Kidney (tissue), 14 donors: ENCODE measurements around the gene NOTCH4. TPM values are rescaled to one million over a fixed set of nuclear protein-coding genes. Genes with fewer than 3 reads are reported as not detected.

Experiments
- DNase-seq, 5 donors: peaks; one replicate each; pipeline ENCODE4 v3.0.0-alpha.2; 2013 to 2020
- FAIRE-seq: peaks from 2 replicates; lab custom pipeline; 2012; peaks lifted over from hg19 to GRCh38; lab: Jason Lieb, UNC
- H3K27ac ChIP-seq, 2 donors: one replicate each; pipeline ENCODE4 v1.7.0; 2013; ENCODE audit warnings: low read depth in 2 of 2, low read length in 2 of 2, inconsistent platforms in 1 of 2
- H3K27me3 ChIP-seq: one replicate; pipeline ENCODE4 v1.7.1; 2013; ENCODE audit warnings: low read length, inconsistent platforms; ENCODE audit not compliant: control insufficient read depth, insufficient read depth
- H3K36me3 ChIP-seq, 3 donors: one replicate each; pipeline versions ENCODE4 v1.7.0 to v1.7.1; 2013; ENCODE audit warnings: low read length in 3 of 3, control low read depth in 1 of 3, inconsistent platforms in 1 of 3; ENCODE audit not compliant: insufficient read depth in 3 of 3, control insufficient read depth in 2 of 3
- H3K4me1 ChIP-seq, 3 donors: one replicate each; pipeline versions ENCODE4 v1.7.0 to v1.7.1; 2013; ENCODE audit warnings: low read length in 3 of 3, inconsistent platforms in 1 of 3, low read depth in 1 of 3; ENCODE audit not compliant: control insufficient read depth in 2 of 3, insufficient read depth in 2 of 3
- H3K4me3 ChIP-seq, 3 donors: one replicate each; pipeline versions ENCODE4 v1.7.0 to v1.8.1; 2013; ENCODE audit warnings: low read length in 3 of 3, control low read depth in 1 of 3, inconsistent platforms in 1 of 3
- H3K9ac ChIP-seq, 3 donors: one replicate each; pipeline versions ENCODE4 v1.7.0 to v1.7.1; 2013; ENCODE audit warnings: low read length in 3 of 3, control low read depth in 1 of 3, inconsistent platforms in 1 of 3
- H3K9me3 ChIP-seq, 3 donors: one replicate each; pipeline versions ENCODE4 v1.7.0 to v1.7.1; 2013; ENCODE audit warnings: low read length in 3 of 3, control low read depth in 1 of 3, inconsistent platforms in 1 of 3; ENCODE audit not compliant: control insufficient read depth in 2 of 3, insufficient read depth in 1 of 3
- intact Hi-C: fragments of 100-400 bp; cut with DNase I; formaldehyde crosslinking; loops from one replicate; pipeline ENCODE4 v1.11.1; 2022
- polyA plus RNA-seq: library from polyadenylated mRNA; stranded (reverse); fragments of 350-450 nt; fragmentation: Illumina TruSeq; extraction: RNeasy Lipid Tissue Mini Kit (QIAGEN cat#74804); gene quantifications from one replicate; pipeline ENCODE4 v1.2.3, GENCODE V29; 2014; ENCODE audit warnings: low read depth, low replicate concordance; ENCODE audit not compliant: insufficient read depth
- total RNA-seq: library from RNA; stranded (reverse); fragmentation: NEBNext Ultra II Directional; extraction: Animal tissue kit (Norgen Biotek cat#: 25700); gene quantifications from one replicate; pipeline ENCODE4 v1.2.1, GENCODE V29; 2021
- TF ChIP-seq, protein P1 (sequence below): IDR thresholded peaks from 3 replicates; pipeline ENCODE4 v1.5.1; 2012; ENCODE audit warnings: mild to moderate bottlenecking, moderate library complexity, borderline replicate concordance; ENCODE audit not compliant: insufficient read depth; ENCODE audit errors: extremely low read depth
- donor health status: control.
- donor health status: control.
- donor health status: control.
- donor health status: control.
- donor health status: control.
- donor health status: DM: yes; HTN: yes; CAD: no.
- donor health status: Normal renal cell carcinoma (clear cell type).

Gene NOTCH4
- total and polyA plus RNA-seq, 2 donors from 2014 or later: 22.5 to 30.5 TPM

DNA sequence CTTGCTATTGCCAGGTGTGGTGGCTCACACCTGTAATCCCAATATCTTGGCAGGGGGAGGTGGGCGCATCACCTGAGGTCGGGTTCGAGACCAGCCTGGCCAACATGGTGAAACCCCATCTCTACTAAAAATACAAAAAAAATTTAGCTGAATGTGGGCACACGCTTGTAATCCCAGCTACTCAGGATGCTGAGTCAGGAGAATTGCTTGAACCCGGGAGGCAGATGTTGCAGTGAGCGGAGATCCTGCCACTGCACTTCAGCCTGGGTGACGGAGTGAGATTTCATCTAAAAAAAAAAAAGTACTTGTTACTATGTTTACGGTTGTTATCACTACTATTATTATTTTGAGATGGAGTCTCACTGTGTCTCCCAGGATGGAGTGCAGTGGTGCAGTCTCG is 67.0 kb downstream of the NOTCH4 start:
- intact Hi-C loops: no loop called here
- DNase-seq (no peak), FAIRE-seq (no peak)
- H3K4me1 ChIP-seq: peaks cover 4 to 20% (median 13%) of the 10 kb centered on the region in 3 donors
- H3K4me3 ChIP-seq: no peak overlapping the region
- no peak overlapping the region for H3K27ac ChIP-seq
- no peak overlapping the region for H3K9ac ChIP-seq
- H3K27me3 ChIP-seq: no peaks in the 10 kb centered on the region
- TF ChIP-seq, protein P1, sequence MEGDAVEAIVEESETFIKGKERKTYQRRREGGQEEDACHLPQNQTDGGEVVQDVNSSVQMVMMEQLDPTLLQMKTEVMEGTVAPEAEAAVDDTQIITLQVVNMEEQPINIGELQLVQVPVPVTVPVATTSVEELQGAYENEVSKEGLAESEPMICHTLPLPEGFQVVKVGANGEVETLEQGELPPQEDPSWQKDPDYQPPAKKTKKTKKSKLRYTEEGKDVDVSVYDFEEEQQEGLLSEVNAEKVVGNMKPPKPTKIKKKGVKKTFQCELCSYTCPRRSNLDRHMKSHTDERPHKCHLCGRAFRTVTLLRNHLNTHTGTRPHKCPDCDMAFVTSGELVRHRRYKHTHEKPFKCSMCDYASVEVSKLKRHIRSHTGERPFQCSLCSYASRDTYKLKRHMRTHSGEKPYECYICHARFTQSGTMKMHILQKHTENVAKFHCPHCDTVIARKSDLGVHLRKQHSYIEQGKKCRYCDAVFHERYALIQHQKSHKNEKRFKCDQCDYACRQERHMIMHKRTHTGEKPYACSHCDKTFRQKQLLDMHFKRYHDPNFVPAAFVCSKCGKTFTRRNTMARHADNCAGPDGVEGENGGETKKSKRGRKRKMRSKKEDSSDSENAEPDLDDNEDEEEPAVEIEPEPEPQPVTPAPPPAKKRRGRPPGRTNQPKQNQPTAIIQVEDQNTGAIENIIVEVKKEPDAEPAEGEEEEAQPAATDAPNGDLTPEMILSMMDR: no peak
- peaks cover 5 to 22% (median 12%) of the 10 kb centered on the region in 3 donors for H3K36me3 ChIP-seq
- H3K9me3 ChIP-seq: no peaks in the 10 kb centered on the region

DNA sequence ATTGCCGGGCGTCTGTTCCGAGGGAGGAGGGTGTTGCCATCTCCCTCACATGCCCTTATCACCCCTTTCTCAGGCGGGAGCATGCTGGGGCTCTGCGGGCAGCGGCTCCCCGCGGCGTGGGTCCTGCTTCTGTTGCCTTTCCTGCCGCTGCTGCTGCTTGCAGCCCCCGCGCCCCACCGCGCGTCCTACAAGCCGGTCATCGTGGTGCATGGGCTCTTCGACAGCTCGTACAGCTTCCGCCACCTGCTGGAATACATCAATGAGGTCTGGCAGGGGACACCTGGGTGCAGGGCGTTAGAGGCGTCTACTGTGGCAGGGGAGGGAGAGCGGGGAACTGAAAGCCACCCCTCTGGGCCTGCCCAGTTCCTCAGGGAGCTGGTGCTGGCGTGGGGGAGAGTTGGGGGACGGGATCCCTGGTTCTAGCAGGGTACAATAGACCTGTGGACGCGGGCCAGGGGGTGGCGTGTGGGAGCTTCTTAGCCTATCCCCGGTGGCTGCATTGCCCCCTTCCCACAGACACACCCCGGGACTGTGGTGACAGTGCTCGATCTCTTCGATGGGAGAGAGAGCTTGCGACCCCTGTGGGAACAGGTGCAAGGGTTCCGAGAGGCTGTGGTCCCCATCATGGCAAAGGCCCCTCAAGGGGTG is 69.2 kb downstream of the NOTCH4 start:
- intact Hi-C loops: no loop called here

DNA sequence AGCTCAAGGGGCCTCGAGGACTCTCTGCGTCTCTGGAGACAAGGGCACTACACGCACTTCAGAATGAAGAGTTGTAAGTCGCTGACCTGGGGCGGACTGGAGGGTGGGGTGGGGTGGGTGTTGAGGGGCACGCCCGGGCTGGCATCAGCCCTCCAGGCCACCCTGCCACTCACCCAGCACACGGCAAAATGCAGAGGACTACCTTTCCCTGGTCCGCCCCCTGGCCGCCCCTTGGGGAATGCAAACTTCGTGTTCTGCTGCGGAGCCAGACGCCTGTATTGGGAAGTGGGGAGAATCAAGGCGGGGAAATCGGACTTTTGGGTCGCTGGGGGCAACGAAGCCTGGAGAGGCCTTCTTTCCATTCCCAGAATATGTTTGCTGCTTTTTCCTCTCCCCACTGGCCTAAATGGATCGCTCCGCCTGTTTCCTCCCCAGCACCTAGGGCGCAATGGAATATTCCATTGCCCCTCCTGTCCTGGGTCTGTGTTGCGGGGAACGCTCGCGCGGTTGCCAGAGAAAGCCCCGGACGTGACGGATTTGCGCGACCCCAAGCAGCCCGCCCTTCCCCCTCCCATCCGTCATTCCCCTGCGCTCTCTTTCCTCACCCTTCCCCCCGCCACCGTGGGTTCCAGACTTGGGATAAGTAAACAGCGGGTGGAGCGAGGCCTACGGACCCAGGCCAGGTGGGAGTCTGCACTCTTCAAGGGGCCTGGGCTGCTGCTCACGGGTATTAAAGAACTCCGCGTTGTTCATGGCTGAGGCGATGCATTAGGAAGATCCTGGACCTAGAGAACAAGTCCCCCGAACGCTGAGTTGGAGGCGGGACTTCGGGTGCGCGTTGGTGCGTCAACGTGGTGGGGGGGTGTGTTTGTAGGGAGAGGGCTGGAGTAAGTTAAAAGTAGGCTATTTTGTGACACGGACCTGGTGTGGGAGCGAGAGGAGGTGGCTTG is 70.0 kb downstream of the NOTCH4 start, which contains the start of gene PPT2:
Gene PPT2, plus strand, starts transcription at position 578 of the 950 bp plus-strand sequence. CDS start 454 bp downstream, outside the sequence.
- Histone ChIP-seq H3K27ac (peak within 1 kb of the TSS; percentile 88 to 98), H3K4me1 (peaks cover 4 to 20% (median 13%) of the 10 kb centered on the region in 3 donors), H3K4me3 (peak within 1 kb of the TSS; percentile 89 to 99 (median 96)), H3K27me3 (no peaks in the 10 kb centered on the region), H3K9me3 (no peaks in the 10 kb centered on the region), H3K36me3 (peaks cover 5 to 22% (median 12%) of the 10 kb centered on the region in 3 donors), H3K9ac (peak within 1 kb of the TSS; percentile 82 to 91 (median 83))
- FAIRE-seq: no peak
- intact Hi-C loops: no loop called here
- DNase-seq: peak; percentile 95 to 98 (median 97)
- TF ChIP-seq, protein P1: peak; percentile 1

More for the DNA sequence above, 69.2 kb downstream of the NOTCH4 start:
- H3K9me3 ChIP-seq: no peaks in the 10 kb centered on the region
- H3K9ac ChIP-seq: peak overlapping the region; percentile 82 to 91 (median 83)
- H3K4me3 ChIP-seq: peak overlapping the region; percentile 89 to 99 (median 96)
- peaks cover 4 to 20% (median 13%) of the 10 kb centered on the region in 3 donors for H3K4me1 ChIP-seq
- DNase-seq (peak; percentile 84 to 93 (median 90)), FAIRE-seq (no peak)
- peak overlapping the region; percentile 88 to 98 for H3K27ac ChIP-seq
- peaks cover 5 to 22% (median 12%) of the 10 kb centered on the region in 3 donors for H3K36me3 ChIP-seq
- TF ChIP-seq, protein P1: peak; percentile 59
- H3K27me3 ChIP-seq: no peaks in the 10 kb centered on the region
